ENCODE measurements around the gene ANO2.

The ANO2 gene

GRCh38 chr12:5773550-5773949, 171.5 kb downstream of the ANO2 start:
- no peak overlapping the region for H3K4me3 ChIP-seq (ENCODE audit: low read depth, low read length)
- TF ChIP-seq CTCF (IDR thresholded peaks at IDR 0.05; ENCODE audit: low read depth, low read length, missing control alignments) = peak; percentile 1
- DNase-seq (ENCODE audit: low read depth) = no peak

GRCh38 chr12:5771756-5772155, 173.3 kb downstream of the ANO2 start:
- no peak for DNase-seq (ENCODE audit: low read depth)
- no peak for TF ChIP-seq CTCF (IDR thresholded peaks at IDR 0.05; ENCODE audit: low read depth, low read length, missing control alignments)
- no peak overlapping the region for H3K4me3 ChIP-seq (ENCODE audit: low read depth, low read length)

- TF ChIP-seq CTCF (IDR thresholded peaks at IDR 0.05; ENCODE audit: low read depth, low read length, missing control alignments) = no peak
- no peak for DNase-seq (ENCODE audit: low read depth)
- no peak overlapping the region for H3K4me3 ChIP-seq (ENCODE audit: low read depth, low read length)
Observed at GRCh38 chr12:5770727-5771126, 174.3 kb downstream of the ANO2 start.

GRCh38 chr12:5768581-5769196, 176.4 kb downstream of the ANO2 start:
- no peak for DNase-seq (ENCODE audit: low read depth)
- no peak for TF ChIP-seq CTCF (IDR thresholded peaks at IDR 0.05; ENCODE audit: low read depth, low read length, missing control alignments)
- no peak overlapping the region for H3K4me3 ChIP-seq (ENCODE audit: low read depth, low read length)

GRCh38 chr12:5768171-5768570, 176.9 kb downstream of the ANO2 start:
- no peak overlapping the region for H3K4me3 ChIP-seq (ENCODE audit: low read depth, low read length)
- no peak for DNase-seq (ENCODE audit: low read depth)
- no peak for TF ChIP-seq CTCF (IDR thresholded peaks at IDR 0.05; ENCODE audit: low read depth, low read length, missing control alignments)

- H3K4me3 ChIP-seq (ENCODE audit: low read depth, low read length) = no peak overlapping the region
- DNase-seq (ENCODE audit: low read depth) = no peak
- TF ChIP-seq CTCF (IDR thresholded peaks at IDR 0.05; ENCODE audit: low read depth, low read length, missing control alignments) = no peak
Observed at GRCh38 chr12:5758347-5758746, 186.7 kb downstream of the ANO2 start.

- no peak for DNase-seq (ENCODE audit: low read depth)
- TF ChIP-seq CTCF (IDR thresholded peaks at IDR 0.05; ENCODE audit: low read depth, low read length, missing control alignments) = no peak
- no peak overlapping the region for H3K4me3 ChIP-seq (ENCODE audit: low read depth, low read length)
Observed at GRCh38 chr12:5756338-5756842, 188.7 kb downstream of the ANO2 start.

All from GM12864 (cell line).